Testis (tissue), 2 donors: ENCODE results near the gene NPAS3.

Source experiments
- CTCF ChIP-seq, 3 experiments: fragments of 450-650 bp in 2 of 3; fragments of 200-600 bp in 1 of 3; sonication (generic) in 1 of 3; IDR thresholded peaks; one replicate each; pipeline ENCODE4 v1.5.1; 2016 to 2019; ENCODE audit warnings: antibody characterized with exemption in 3 of 3, mild to moderate bottlenecking in 2 of 3, moderate library complexity in 1 of 3
- POLR2A ChIP-seq: fragments of 450-650 bp; IDR thresholded peaks from one replicate; pipeline ENCODE4 v1.6.1; 2017; ENCODE audit warnings: antibody characterized with exemption, mild to moderate bottlenecking, moderate library complexity

- TF ChIP-seq CTCF (IDR thresholded peaks at IDR 0.05) (no peak), POLR2A (no peak)
Measured at GRCh38 chr14:33812181-33812580, 873.5 kb downstream of the NPAS3 start.
